Measurements from ENCODE around the gene SND1.
"Not testable (repeated sequence)": the region's sequence is repeated elsewhere in the genome, so short reads cannot be mapped to it uniquely, and the experiment has no call there.

The SND1 gene

GRCh38 chr7:127896659-127897058 is 244.7 kb downstream of the SND1 start:
- no peak for DNase-seq

GRCh38 chr7:127897704-127898454 is 245.9 kb downstream of the SND1 start:
- DNase-seq: no peak

DNA sequence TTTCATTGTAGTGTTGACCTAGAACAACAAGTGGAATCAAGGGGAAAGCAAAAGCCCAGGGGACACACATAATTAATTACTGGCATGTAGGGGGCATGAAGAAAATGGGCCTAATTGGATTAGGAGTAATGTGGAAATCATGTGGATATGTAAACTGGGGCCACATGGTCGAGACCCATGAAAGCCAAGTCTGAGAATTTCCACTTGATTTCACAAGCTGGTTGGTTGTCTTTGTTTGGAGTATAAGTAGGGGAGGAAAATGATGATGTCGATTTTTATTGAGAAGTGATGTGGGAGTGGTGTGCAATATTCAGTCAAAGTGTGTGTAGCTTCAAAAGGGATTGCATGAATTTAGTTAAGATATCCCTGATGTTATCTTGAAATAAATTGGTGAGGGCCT is 247.4 kb downstream of the SND1 start:
- no peak for DNase-seq

- DNase-seq: no peak
Observed at GRCh38 chr7:127900141-127900540, 248.1 kb downstream of the SND1 start.

- DNase-seq: no peak
Observed at GRCh38 chr7:127900732-127901685, 249.0 kb downstream of the SND1 start.

GRCh38 chr7:127901895-127902703 is 250.1 kb downstream of the SND1 start:
- DNase-seq: no peak

GRCh38 chr7:127902753-127903152 is 250.8 kb downstream of the SND1 start:
- DNase-seq: not testable (repeated sequence)

DNA sequence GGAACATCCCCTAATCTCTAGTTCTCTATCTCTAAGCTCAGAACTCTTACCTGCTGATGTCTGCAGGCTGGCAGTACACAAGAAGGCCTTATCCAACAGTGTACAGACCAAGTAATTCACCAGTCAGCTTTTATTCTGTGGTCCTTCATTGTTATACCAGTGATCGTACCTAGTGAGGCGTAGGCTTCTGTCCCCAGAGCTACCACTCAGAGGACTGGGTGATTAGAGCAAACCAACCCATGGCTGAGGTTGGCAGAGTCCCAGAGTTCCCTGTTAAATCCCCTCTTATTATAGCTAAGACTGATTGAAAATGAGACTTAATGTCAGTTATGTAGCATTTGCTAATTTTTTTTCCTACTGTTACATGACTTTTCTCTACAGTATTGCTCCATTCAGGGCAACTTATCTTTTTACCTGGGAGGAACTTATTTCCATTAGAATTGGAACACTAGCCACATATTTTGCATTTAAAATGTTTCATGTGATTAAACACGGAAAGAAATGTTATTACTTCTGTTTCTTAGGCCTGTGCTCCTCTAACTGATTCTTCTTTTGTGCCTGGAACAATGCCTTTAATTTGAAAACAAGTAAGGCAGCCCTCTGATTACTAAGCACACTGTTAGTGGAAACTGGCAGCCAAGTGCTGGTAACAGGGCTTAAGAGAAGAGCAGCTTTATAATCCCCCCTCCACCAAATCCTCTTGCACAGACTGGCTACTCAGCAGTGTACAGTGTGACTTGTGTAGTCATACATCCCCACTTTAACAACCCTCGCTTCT is 252.1 kb downstream of the SND1 start:
- DNase-seq: no peak

DNA sequence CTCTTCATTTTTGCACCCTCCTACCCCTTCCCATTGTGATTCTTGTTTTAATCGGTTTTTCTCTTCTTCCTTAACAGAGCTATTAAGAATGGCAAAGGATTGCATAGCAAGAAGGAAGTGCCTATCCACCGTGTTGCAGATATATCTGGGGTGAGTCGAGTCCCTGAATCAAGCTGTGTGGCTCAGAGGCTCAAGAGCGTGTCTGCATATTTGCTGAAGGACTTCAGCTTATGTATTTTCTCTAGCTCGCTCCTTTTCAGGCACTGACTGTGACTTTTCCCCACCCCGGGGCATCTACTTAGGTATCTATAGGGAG is 252.6 kb downstream of the SND1 start:
- no peak for DNase-seq

GRCh38 chr7:127905021-127905420 is 253.0 kb downstream of the SND1 start:
- no peak for DNase-seq

DNA sequence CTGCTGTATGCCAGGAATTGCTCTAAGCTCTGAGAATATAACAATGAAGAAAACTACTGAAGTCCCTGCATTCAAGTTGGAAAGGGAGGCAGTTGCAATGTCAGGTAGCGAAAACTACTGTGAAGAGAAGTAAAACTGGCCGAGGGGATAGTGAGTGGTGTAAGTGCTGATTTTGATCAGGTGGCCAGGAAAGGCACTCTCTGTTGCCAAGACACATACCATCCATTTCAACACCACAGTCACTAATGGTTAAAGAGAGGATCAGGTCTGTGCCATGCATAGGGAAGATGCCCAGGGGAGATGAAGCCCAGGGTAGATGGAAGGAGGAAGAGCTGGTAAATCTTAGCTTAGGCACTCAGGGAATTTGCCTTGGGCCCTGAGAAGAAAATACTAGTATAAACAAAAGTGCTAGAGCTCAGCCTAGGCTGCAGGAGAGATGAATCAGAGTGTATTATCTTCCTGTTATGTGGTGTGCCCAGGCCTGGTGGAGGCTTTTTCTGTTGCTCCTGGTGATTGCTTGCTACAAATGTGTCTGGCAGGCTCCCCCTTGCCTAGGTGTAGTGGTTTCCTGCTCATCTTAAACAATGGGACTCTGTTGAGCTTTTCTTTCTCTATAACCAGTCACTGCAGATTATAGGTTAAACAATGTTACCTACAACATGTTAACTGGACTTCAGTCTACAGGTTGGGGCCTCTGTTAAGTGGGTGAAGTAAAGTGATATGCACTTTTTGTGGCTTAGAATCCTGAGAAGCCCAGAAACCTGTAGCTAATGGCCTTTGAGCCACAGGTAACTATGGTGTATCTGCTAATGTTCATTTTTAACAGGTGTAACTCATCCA is 253.7 kb downstream of the SND1 start:
- no peak for DNase-seq

DNA sequence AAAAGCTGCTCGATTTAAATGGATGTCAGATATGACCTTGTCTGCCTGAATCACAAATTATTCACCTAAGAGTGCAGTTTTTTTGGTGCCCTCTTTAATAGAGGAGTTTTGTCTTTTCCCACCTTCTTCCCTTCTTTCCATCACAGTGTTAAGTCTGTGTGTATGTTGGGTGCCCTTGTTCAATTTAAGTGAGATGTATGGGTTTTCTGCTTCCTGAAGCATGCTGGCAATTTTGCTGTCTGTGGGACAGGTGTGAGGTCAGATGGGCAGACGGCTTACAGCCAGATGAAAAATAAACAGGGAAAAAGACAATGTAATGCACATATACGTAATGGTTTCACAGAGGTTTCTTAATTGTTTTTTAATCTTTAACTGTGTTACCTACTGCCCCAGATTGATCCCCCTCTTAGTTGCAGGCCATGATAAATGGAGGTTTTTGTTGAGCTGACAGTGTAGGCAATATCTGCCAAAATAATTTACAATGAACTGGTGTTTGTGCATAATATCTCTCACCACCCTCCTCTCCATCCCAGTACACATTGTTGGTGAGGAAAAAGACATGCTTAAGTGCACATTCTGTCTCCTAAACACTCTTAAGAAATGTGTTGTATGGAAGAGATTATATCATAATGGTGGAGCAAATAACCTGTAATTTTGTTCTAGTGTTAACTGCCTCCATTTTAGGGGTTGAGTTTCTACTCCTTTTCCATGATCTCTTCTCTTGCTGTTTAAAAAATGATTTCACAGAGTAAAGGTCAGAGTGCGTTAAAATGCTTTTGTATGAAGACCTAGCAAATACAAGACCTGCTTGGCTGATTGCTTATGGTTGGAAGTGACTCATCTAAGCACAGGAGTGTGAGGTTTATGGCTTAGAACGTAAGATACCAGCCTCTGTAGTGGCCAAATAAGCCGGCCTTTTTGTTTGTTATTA is 255.4 kb downstream of the SND1 start:
- DNase-seq: no peak

DNA sequence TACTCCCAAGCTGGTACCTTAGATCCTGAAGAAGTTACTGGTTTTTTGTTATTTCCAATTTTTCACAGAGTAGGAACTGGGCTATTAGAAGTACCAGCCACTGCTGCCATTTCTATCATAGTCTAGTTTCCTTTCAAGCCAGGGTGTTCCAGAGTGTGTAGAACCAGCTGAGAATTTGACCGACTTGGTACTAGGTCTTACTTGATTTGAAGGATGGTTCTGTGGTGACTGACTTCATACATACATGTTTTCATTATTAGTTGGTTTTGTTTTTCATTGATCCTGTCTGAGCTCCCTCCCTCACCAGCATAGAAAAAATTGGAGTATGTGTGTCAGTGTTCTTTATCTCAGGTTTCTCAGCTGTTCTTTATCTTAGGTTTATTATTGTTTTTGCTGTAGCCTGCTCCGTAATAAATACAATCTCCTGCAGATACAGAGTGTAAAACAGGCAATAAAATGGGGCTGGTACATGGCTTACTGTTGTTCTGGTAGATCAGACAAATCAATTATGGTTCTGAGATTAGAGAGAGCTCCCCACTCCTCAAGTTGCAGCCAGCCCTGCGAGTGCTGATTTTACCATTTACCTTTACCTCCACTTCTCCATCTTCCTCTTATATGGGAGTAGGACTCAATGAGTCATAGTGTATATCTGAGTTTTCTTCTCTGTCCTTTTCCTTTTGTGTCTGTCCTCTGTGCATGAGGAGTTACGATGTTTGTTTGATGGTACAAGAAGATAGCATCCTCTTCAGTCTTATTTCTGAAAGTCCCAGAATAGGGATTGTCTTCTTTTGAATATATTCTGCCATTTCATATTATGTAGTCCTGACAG is 256.6 kb downstream of the SND1 start:
- no peak for DNase-seq

- no peak for DNase-seq
Observed at GRCh38 chr7:127909424-127910152, 257.6 kb downstream of the SND1 start.

GRCh38 chr7:127910670-127911069 is 258.7 kb downstream of the SND1 start:
- DNase-seq: no peak

GRCh38 chr7:127911968-127912511 is 260.0 kb downstream of the SND1 start:
- no peak for DNase-seq

GRCh38 chr7:127912901-127913300 is 260.9 kb downstream of the SND1 start:
- DNase-seq: no peak

DNA sequence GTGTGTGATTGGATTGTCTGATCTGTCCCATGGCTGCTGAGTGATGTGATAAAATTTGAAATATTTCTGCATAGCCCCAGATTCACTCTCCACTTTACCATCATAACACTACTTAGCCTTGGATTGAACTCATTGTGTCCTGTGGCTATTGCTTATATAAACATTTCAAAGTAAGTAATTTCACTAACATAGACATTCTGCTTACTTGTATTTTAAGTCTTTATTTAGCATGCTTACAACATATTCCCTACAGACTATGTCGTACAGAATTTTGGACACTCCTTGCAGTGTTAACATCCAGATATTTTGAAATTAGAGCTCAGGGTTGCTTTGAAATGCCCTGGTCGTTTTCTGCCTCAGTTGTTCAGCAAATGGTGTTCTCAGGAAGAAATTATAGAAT is 261.7 kb downstream of the SND1 start:
- no peak for DNase-seq

All from activated CD8-positive, alpha-beta memory T cell treated with anti-CD3 and anti-CD28 coated beads, Interleukin-2, amount 50 U/mL, for 48 hours (primary cell).